Activated naive CD4-positive, alpha-beta T cell treated with anti-CD3 and anti-CD28 coated beads for 36 hours (primary cell): Measurements from ENCODE around the gene TMCO4. TPM values are rescaled to one million over a fixed set of nuclear protein-coding genes. Genes with fewer than 3 reads are reported as not detected.

ENCODE experiments used
- CTCF ChIA-PET: fragments of 350-600 bp; sonication (Branson Sonifier 250); formaldehyde crosslinking; loops from one replicate; lab custom pipeline; 2021; ENCODE audit warnings: antibody characterized with exemption; lab: Charles Lee
- DNase-seq: peaks from one replicate; pipeline ENCODE4 v3.0.0-alpha.2; 2020
- H3K27ac Mint-ChIP-seq: one replicate; pipeline ENCODE4 v1.8.0; 2021; ENCODE audit warnings: mild to moderate bottlenecking, mixed read lengths
- H3K27me3 Mint-ChIP-seq: one replicate; pipeline ENCODE4 v1.8.0; 2021; ENCODE audit warnings: low read depth, mixed read lengths
- H3K36me3 Mint-ChIP-seq: one replicate; pipeline ENCODE4 v1.8.0; 2021; ENCODE audit warnings: low read depth, mixed read lengths
- H3K4me1 Mint-ChIP-seq: one replicate; pipeline ENCODE4 v1.8.0; 2021; ENCODE audit warnings: low read depth, mixed read lengths
- H3K4me3 Mint-ChIP-seq: one replicate; pipeline ENCODE4 v1.8.0; 2021; ENCODE audit warnings: mild to moderate bottlenecking, moderate library complexity, mixed read lengths
- H3K9me3 Mint-ChIP-seq: one replicate; pipeline ENCODE4 v1.8.0; 2021; ENCODE audit warnings: mixed read lengths
- intact Hi-C: fragments of 100-400 bp; cut with micrococcal nuclease; formaldehyde crosslinking; loops from one replicate; pipeline ENCODE4 v1.15.1; 2023
- total RNA-seq, 2 experiments: library from RNA; stranded (reverse); gene quantifications; one replicate each; pipeline ENCODE4 v1.2.3, GENCODE V29; 2021

Gene TMCO4
- total RNA-seq, 2 experiments from 2014 or later: 11.9 to 15.4 TPM

DNA sequence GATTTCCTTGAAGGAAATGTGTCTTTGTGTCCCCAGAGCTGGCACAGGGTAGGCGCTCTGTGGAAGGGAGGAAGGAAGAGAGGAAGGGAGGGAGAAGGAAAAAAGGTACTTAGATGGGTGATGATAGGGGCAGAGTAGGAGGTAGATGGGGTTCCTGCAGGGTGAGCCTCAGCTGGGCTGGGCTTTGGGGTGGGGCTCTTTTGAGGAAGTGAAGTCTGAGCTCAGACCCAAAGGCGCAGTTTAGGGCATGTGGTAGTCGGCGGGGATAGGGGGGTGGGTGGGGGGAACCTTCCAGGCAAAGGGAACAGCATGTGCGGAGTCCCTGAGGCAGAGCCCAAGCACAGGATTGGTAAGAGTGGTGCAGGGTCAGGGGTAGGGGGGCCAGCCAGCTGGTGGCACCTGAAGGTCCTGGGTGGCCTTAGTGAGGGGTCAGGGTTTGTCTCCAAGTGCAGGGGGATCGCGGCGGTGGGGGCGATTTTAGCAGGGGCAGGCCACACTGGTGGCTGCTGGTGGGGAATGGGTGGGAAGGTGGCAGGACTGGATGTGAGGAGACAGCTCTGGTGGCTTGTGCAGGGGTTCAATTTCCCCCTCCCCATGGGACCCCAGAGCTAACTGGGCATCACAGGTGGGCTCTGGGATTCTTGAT is 143.5 kb downstream of the TMCO4 start:
- Mint-ChIP-seq H3K4me1 (peaks cover 15% of the 10 kb centered on the region), H3K36me3 (no peaks in the 10 kb centered on the region), H3K27ac (no peak overlapping the region), H3K27me3 (no peaks in the 10 kb centered on the region), H3K9me3 (no peaks in the 10 kb centered on the region), H3K4me3 (no peak overlapping the region)
- intact Hi-C loops: loop anchor here (10.0 kb wide), 1 partner anchor 751 kb away; the partner anchor contains the start of gene ALDH4A1
- no peak for DNase-seq
- CTCF ChIA-PET: interaction anchor here (1.8 kb wide), 1 partner anchor 48 kb away, joined by 4 read pairs; no protein-coding TSS in a partner anchor

- H3K9me3 Mint-ChIP-seq: no peaks in the 10 kb centered on the region
- H3K4me1 Mint-ChIP-seq: peaks cover 19% of the 10 kb centered on the region
- no peak overlapping the region for H3K4me3 Mint-ChIP-seq
- DNase-seq: no peak
- H3K27ac Mint-ChIP-seq: no peak overlapping the region
- H3K36me3 Mint-ChIP-seq: no peaks in the 10 kb centered on the region
- intact Hi-C loops: loop anchor here (10.0 kb wide), 1 partner anchor 751 kb away; the partner anchor contains the start of gene ALDH4A1
- CTCF ChIA-PET: interaction anchor here (2.2 kb wide), 1 partner anchor 49 kb away, joined by 5 read pairs; no protein-coding TSS in a partner anchor
- no peaks in the 10 kb centered on the region for H3K27me3 Mint-ChIP-seq
Measured at GRCh38 chr1:19655718-19656080, 144.0 kb downstream of the TMCO4 start.

GRCh38 chr1:19654886-19655717 is 144.6 kb downstream of the TMCO4 start:
- DNase-seq: no peak
- Mint-ChIP-seq H3K4me1 (peaks cover 23% of the 10 kb centered on the region), H3K36me3 (no peaks in the 10 kb centered on the region), H3K9me3 (no peaks in the 10 kb centered on the region), H3K27me3 (no peaks in the 10 kb centered on the region), H3K4me3 (no peak overlapping the region), H3K27ac (no peak overlapping the region)
- CTCF ChIA-PET: interaction anchor here (0.7 to 2.5 kb wide), 10 partner anchors 13 to 271 kb away, joined by 3 to 9 read pairs (median 3); no protein-coding TSS in a partner anchor
- intact Hi-C loops: loop anchor here (5.0 to 10.0 kb wide), 2 partner anchors 73 to 750 kb away; partner anchors contain the start of gene ALDH4A1

DNA sequence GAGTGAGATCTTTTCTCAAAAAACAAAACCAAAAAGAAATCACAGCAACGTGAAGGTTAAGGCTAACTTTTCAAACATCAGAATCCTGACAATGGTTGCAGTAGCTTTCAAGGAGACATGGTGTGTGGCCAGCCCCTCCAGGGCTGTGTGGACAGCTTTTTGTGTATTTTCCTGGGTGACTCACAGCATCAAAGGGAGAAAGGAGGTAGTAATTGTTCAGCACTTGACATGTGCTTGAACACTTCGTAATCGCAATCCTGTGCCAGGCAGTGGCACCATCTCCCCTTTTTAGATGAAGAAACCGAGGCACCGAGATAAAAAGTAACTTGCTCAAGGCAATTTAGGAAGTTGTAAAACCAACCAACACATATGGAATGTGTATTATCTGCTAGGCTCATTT is 145.3 kb downstream of the TMCO4 start:
- no peaks in the 10 kb centered on the region for H3K36me3 Mint-ChIP-seq
- H3K9me3 Mint-ChIP-seq: no peaks in the 10 kb centered on the region
- no peak for DNase-seq
- CTCF ChIA-PET: interaction anchor here (0.6 to 2.5 kb wide), 27 partner anchors 8 to 684 kb away, joined by 3 to 9 read pairs (median 3); no protein-coding TSS in a partner anchor
- no peaks in the 10 kb centered on the region for H3K27me3 Mint-ChIP-seq
- intact Hi-C loops: loop anchor here (5.0 to 10.0 kb wide), 2 partner anchors 72 to 750 kb away; partner anchors contain the start of gene ALDH4A1
- H3K27ac Mint-ChIP-seq: no peak overlapping the region
- H3K4me3 Mint-ChIP-seq: no peak overlapping the region
- H3K4me1 Mint-ChIP-seq: peaks cover 19% of the 10 kb centered on the region

GRCh38 chr1:19651141-19651737 is 148.5 kb downstream of the TMCO4 start:
- intact Hi-C loops: loop anchor here (2.0 to 10.0 kb wide), 4 partner anchors 54 to 746 kb away; partner anchors contain the start of gene ALDH4A1
- no peaks in the 10 kb centered on the region for H3K36me3 Mint-ChIP-seq

GRCh38 chr1:19650416-19651140 is 149.1 kb downstream of the TMCO4 start:
- H3K36me3 Mint-ChIP-seq: no peaks in the 10 kb centered on the region
- H3K27ac Mint-ChIP-seq: no peak overlapping the region
- no peaks in the 10 kb centered on the region for H3K9me3 Mint-ChIP-seq
- peaks cover 2% of the 10 kb centered on the region for H3K27me3 Mint-ChIP-seq
- CTCF ChIA-PET: interaction anchor here (0.6 to 6.8 kb wide), 18 partner anchors 11 to 482 kb away, joined by 3 to 41 read pairs (median 3); no protein-coding TSS in a partner anchor
- peaks cover 39% of the 10 kb centered on the region for H3K4me1 Mint-ChIP-seq
- peak; percentile 34 for DNase-seq
- intact Hi-C loops: loop anchor here (2.0 to 10.0 kb wide), 4 partner anchors 54 to 746 kb away; partner anchors contain the start of gene ALDH4A1
- H3K4me3 Mint-ChIP-seq: no peak overlapping the region

More at GRCh38 chr1:19651141-19651737, 148.5 kb downstream of the TMCO4 start:
- Mint-ChIP-seq H3K27me3 (no peaks in the 10 kb centered on the region), H3K4me3 (no peak overlapping the region), H3K9me3 (no peaks in the 10 kb centered on the region), H3K27ac (no peak overlapping the region), H3K4me1 (peaks cover 33% of the 10 kb centered on the region)
- DNase-seq: peak; percentile 74
- CTCF ChIA-PET: interaction anchor here (0.6 to 6.8 kb wide), 18 partner anchors 11 to 483 kb away, joined by 3 to 41 read pairs (median 3); no protein-coding TSS in a partner anchor

- no peak overlapping the region for H3K27ac Mint-ChIP-seq
- intact Hi-C loops: no loop called here
- peak; percentile 44 for DNase-seq
Measured at GRCh38 chr1:19648689-19649088, 151.0 kb downstream of the TMCO4 start.

DNA sequence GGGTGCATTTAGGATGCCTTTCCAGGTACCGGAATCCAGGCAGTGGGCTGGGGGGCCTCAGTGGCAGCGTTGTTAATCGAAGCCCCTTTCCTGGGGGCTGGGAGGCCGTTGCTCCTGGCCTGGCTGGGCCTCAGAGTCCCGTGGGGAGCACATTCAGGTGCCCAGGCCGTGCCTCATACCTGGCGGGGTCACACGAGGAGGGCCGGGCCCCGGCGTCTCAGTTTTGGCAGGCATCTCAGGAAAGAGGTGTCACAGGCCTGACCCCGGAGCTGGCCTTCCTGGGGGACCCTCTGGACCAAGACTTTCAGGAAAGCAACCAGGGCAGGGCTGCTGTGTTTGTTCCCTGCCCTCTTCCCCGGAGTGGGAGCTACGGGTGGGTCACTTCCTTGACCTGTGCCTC is 151.5 kb downstream of the TMCO4 start:
- intact Hi-C loops: no loop called here
- CTCF ChIA-PET: interaction anchor here (1.4 to 6.8 kb wide), 2 partner anchors 14 to 303 kb away, joined by 3 to 41 read pairs; no protein-coding TSS in a partner anchor

More at GRCh38 chr1:19648689-19649088, 151.0 kb downstream of the TMCO4 start:
- Mint-ChIP-seq H3K27me3 (peaks cover 3% of the 10 kb centered on the region), H3K4me3 (no peak overlapping the region), H3K9me3 (no peaks in the 10 kb centered on the region), H3K4me1 (peaks cover 35% of the 10 kb centered on the region), H3K36me3 (peaks cover 1% of the 10 kb centered on the region)
- CTCF ChIA-PET: interaction anchor here (0.6 to 6.8 kb wide), 3 partner anchors 13 to 304 kb away, joined by 3 to 41 read pairs (median 3); no protein-coding TSS in a partner anchor

DNA sequence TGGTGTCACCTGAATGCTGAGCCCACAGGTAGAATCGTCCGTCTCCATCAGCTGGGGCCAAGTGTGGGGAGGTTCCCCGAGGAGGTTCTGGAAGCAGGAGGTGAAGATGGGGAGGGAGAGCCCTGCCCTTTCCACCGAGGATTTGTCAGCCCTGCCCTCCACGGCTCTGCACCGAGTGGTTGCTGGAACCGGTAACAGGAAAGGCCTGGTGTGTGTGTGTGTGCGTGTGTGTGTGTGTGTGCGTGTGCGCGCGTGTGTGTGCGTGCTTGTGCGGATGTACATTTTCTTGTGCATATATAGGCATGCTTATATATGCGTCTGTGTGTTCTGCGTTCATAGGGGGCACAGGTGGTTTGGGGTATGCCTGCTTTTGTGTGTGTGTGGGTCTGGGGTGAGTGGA is 152.1 kb downstream of the TMCO4 start:
- no peaks in the 10 kb centered on the region for H3K9me3 Mint-ChIP-seq
- H3K27me3 Mint-ChIP-seq: peaks cover 12% of the 10 kb centered on the region
- intact Hi-C loops: no loop called here
- peaks cover 39% of the 10 kb centered on the region for H3K4me1 Mint-ChIP-seq
- DNase-seq: peak; percentile 59
- peaks cover 1% of the 10 kb centered on the region for H3K36me3 Mint-ChIP-seq
- no peak overlapping the region for H3K27ac Mint-ChIP-seq
- H3K4me3 Mint-ChIP-seq: no peak overlapping the region
- CTCF ChIA-PET: interaction anchor here (0.8 to 6.8 kb wide), 3 partner anchors 14 to 238 kb away, joined by 3 to 41 read pairs (median 5); no protein-coding TSS in a partner anchor

More for the DNA sequence above, 151.5 kb downstream of the TMCO4 start:
- Mint-ChIP-seq H3K27me3 (peaks cover 7% of the 10 kb centered on the region), H3K4me1 (peaks cover 35% of the 10 kb centered on the region), H3K9me3 (no peaks in the 10 kb centered on the region), H3K27ac (no peak overlapping the region), H3K4me3 (no peak overlapping the region), H3K36me3 (peaks cover 1% of the 10 kb centered on the region)
- DNase-seq: no peak

DNA sequence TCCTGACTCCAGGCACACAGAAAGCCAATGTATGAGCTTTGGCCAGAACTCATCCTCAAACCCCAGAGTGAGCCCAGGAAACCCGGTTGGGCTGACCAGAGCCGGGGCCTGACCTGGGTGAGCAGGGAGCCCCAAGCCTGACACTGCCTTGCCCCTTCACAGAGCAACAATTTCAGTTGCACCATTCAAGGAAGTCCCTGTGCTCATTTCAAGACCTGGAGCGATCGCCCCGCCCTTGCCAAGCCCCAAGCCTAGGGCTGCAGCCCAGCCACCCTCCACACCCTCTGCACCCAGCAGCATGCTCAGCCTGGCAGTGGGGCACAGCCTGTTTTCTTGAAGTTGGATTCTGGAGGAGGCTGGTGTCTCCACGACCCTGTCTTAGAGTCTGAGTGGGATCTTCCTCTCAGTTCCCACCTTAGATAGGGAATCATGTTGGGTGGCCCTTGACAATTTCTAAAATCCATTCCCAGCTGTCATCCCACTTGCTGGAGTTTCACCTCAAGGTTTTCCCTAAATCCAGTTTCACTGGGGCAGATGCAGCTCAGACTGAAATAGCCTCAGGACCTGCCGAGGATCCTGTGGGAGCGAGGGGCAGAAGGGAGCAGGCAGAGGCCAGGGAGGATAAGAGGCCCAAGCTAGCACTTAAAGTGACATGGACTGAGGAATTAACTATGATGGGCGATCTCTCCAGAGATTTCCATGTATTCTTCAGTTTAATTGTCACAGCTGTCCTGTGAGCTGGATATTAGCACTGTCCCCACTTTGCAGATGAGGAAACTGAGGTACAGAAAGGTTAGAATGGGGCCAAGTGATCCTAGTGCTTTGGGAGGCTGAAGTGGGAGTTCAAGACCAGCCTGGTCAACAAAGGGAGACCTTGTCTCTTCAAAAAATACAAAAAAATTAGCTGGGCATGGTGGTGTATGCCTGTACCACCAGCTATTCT is 153.1 kb downstream of the TMCO4 start:
- H3K36me3 Mint-ChIP-seq: peaks cover 1% of the 10 kb centered on the region
- peak; percentile 38 for DNase-seq
- no peak overlapping the region for H3K27ac Mint-ChIP-seq
- intact Hi-C loops: no loop called here
- peaks cover 12% of the 10 kb centered on the region for H3K27me3 Mint-ChIP-seq
- H3K4me1 Mint-ChIP-seq: peaks cover 39% of the 10 kb centered on the region
- CTCF ChIA-PET: interaction anchor here (0.6 to 6.8 kb wide), 7 partner anchors 15 to 431 kb away, joined by 3 to 41 read pairs (median 3); no protein-coding TSS in a partner anchor
- H3K4me3 Mint-ChIP-seq: no peak overlapping the region
- no peaks in the 10 kb centered on the region for H3K9me3 Mint-ChIP-seq
